Hepatocyte (in vitro differentiated cells): ENCODE measurements around the gene ZNF407.

Source experiments
- CTCF ChIP-seq: fragments of 200-600 bp; sonication (generic); IDR thresholded peaks from 2 replicates; pipeline ENCODE4 v1.5.1; 2016; ENCODE audit warnings: antibody characterized with exemption, mild to moderate bottlenecking; ENCODE audit not compliant: poor library complexity
- EZH2 ChIP-seq: fragments of 200-600 bp; sonication (generic); IDR thresholded peaks from 2 replicates; pipeline ENCODE4 v1.6.1; 2016; ENCODE audit warnings: antibody characterized with exemption, mild to moderate bottlenecking, borderline replicate concordance
- EZH2phosphoT487 ChIP-seq: fragments of 200-600 bp; sonication (generic); IDR thresholded peaks from one replicate; pipeline ENCODE4 v1.6.1; 2018; ENCODE audit warnings: antibody characterized with exemption, mild to moderate bottlenecking, low read depth, moderate library complexity; ENCODE audit not compliant: unreplicated experiment, severe bottlenecking

DNA sequence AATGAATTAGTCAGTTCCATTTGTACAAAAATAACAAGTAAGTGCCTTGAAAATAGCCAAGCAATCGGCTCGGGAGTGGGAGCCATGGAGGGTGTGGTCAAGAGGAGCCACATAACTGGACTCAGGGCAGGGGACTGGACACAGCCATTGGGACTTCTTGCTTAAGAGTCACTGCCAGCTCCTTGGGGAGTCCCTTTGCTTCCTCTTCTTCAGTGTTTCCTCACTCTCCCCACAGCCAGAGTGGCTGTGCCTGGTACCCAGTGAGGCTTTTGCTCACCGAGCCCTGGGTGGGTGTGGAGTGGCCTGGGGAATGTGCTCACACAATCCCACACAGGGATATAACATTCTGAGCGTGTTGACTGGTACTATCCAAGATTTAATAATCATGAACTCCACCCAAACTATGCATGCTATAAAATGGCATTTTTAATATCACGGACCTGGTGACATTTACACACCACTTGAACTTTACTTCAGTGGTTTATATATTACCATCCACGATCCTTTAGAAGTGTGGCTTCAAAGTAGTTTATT lies 516.6 kb downstream of the ZNF407 start:
- TF ChIP-seq CTCF: no peak
- TF ChIP-seq EZH2phosphoT487: no peak
- TF ChIP-seq EZH2: no peak
